K562 (cell line): ENCODE data around the gene HOXA2. TPM values are rescaled to one million over a fixed set of nuclear protein-coding genes. Genes with fewer than 3 reads are reported as not detected.

Source experiments
- ATAC-seq: fragments of 200-7000 bp; cut with Tn5 transposase; 3 replicates; pipeline ENCODE4 v1.9.1; 2020; ENCODE audit warnings: moderate library complexity
- BruUV-seq: library from RNA; stranded (reverse); fragments of 400-500 nt; replicated peaks from 2 replicates; lab custom pipeline; 2021; lab: Mats Ljungman, UMichigan
- CTCF ChIA-PET: fragments of 300-600 bp; formaldehyde crosslinking; extraction: SDS; loops from one replicate; lab custom pipeline; 2021; ENCODE audit warnings: low intra/inter-chr PET ratio; lab: Yijun Ruan, JAX
- POLR2A ChIA-PET: fragments of 300-600, 350-650 bp; sonication (Branson Sonifier 250); formaldehyde crosslinking; extraction: SDS; loops from one replicate; lab custom pipeline; 2021; ENCODE audit warnings: antibody characterized with exemption, inconsistent platforms; lab: Yijun Ruan, JAX
- DNase-seq, 4 experiments: peaks; one replicate each; pipeline versions ENCODE4 v3.0.0 to v3.0.0-alpha.2; 2011 to 2018; ENCODE audit warnings: low spot score in 3 of 4, mixed read lengths in 3 of 4; ENCODE audit errors: extremely low read depth in 1 of 4
- FAIRE-seq: peaks from 2 replicates; lab custom pipeline; 2011; peaks lifted over from hg19 to GRCh38; lab: Jason Lieb, UNC
- H2AFZ ChIP-seq: 2 replicates; pipeline ENCODE4 v1.6.0; 2011; ENCODE audit warnings: low read depth, low read length, control low read depth, inconsistent platforms
- H3K27ac ChIP-seq: fragments of 200-600 bp; 3 replicates; pipeline ENCODE4 v1.8.0; 2011; ENCODE audit warnings: low read depth, mild to moderate bottlenecking, control low read depth, inconsistent platforms, low read length, moderate library complexity, mixed read lengths; ENCODE audit errors: extremely low read depth
- H3K27me3 ChIP-seq, 2 experiments: fragments of 300-600 bp in 1 of 2; 2 replicates in 1 of 2; 3 replicates in 1 of 2; pipeline versions ENCODE4 v1.6.0 to v1.8.0; 2011; ENCODE audit warnings: inconsistent platforms in 2 of 2, low read length in 2 of 2, mild to moderate bottlenecking in 1 of 2, mixed read lengths in 1 of 2, moderate library complexity in 1 of 2; ENCODE audit not compliant: control insufficient read depth in 2 of 2, insufficient read depth in 2 of 2
- H3K36me3 ChIP-seq: fragments of 300-600 bp; 3 replicates; pipeline ENCODE4 v1.8.0; 2011; ENCODE audit warnings: mild to moderate bottlenecking, low read length, inconsistent platforms; ENCODE audit not compliant: control insufficient read depth, insufficient read depth
- H3K4me1 ChIP-seq, 2 experiments: fragments of 200-600 bp in 1 of 2; replicated peaks in 1 of 2; 2 replicates in 1 of 2; 3 replicates in 1 of 2; pipeline versions ENCODE4 v1.5.1 to v1.8.0; 2011; ENCODE audit warnings: inconsistent platforms in 2 of 2, low read length in 2 of 2, mild to moderate bottlenecking in 1 of 2, mixed read lengths in 1 of 2, moderate library complexity in 1 of 2; ENCODE audit not compliant: control insufficient read depth in 2 of 2, insufficient read depth in 2 of 2
- H3K4me2 ChIP-seq: 2 replicates; pipeline ENCODE4 v1.6.1; 2011; ENCODE audit warnings: low read length, control low read depth, inconsistent platforms, mixed read lengths; ENCODE audit not compliant: insufficient read depth
- H3K4me3 ChIP-seq: fragments of 200-600 bp; sonication (generic), shearing (Covaris generic); 2 replicates; pipeline ENCODE4 v1.5.1; 2016; ENCODE audit warnings: control low read depth, inconsistent platforms
- H3K79me2 ChIP-seq: fragments of 200-600 bp; 3 replicates; pipeline ENCODE4 v1.8.0; 2011; ENCODE audit warnings: low read length, inconsistent platforms; ENCODE audit not compliant: control insufficient read depth, insufficient read depth
- H3K9ac ChIP-seq, 2 experiments: 2 replicates each; pipeline versions ENCODE4 v1.6.0 to v1.6.1; 2011; ENCODE audit warnings: low read depth in 2 of 2, low read length in 2 of 2, control low read depth in 1 of 2, inconsistent platforms in 1 of 2, mild to moderate bottlenecking in 1 of 2, mixed read lengths in 1 of 2; ENCODE audit not compliant: insufficient read depth in 1 of 2
- H3K9me1 ChIP-seq: one replicate; pipeline ENCODE4 v1.6.0; 2011; ENCODE audit warnings: inconsistent platforms, mild to moderate bottlenecking, low read length, moderate library complexity; ENCODE audit not compliant: control insufficient read depth, insufficient read depth
- H3K9me3 ChIP-seq: replicated peaks from 2 replicates; pipeline ENCODE4 v1.5.1; 2011; ENCODE audit warnings: low read depth, low read length, inconsistent platforms; ENCODE audit not compliant: control insufficient read depth, insufficient read depth
- H4K20me1 ChIP-seq: replicated peaks from 2 replicates; pipeline ENCODE4 v1.6.1; 2011; ENCODE audit warnings: low read length, inconsistent platforms, mixed read lengths; ENCODE audit not compliant: control insufficient read depth, insufficient read depth
- CBX8 ChIP-seq: fragments of 200-600 bp; sonication (generic); IDR thresholded peaks from 2 replicates; pipeline ENCODE4 v1.6.1; 2012; ENCODE audit warnings: borderline replicate concordance, mixed run types, low read depth, mild to moderate bottlenecking, moderate library complexity, mixed read lengths, low read length, control low read depth, inconsistent platforms; ENCODE audit not compliant: poor library complexity, severe bottlenecking; ENCODE audit errors: extremely low read depth
- WGBS: fragments of 100-300 bp; shearing (Covaris generic); methylation state at CpG from one replicate; pipeline ENCODE4 v1.1.6; 2016; ENCODE audit warnings: low coverage, mixed read lengths; ENCODE audit not compliant: insufficient coverage; ENCODE audit errors: missing lambda C conversion rate; 5-methylcytosine and 5-hydroxymethylcytosine counted together
- in situ Hi-C: fragments of 300-500 bp; cut with MboI; formaldehyde crosslinking; loops from 4 replicates; pipeline ENCODE4 v1.15.0; 2018; ENCODE audit warnings: inconsistent platforms, mixed read lengths
- intact Hi-C: fragments of 100-400 bp; cut with micrococcal nuclease; formaldehyde crosslinking; loops from 2 replicates; pipeline ENCODE4 v1.14.2; 2022
- polyA plus RNA-seq, 8 experiments: library from polyadenylated mRNA; depleted of rRNA in 4 of 8; stranded (reverse) in 5 of 8; unstranded in 3 of 8; fragments of >200 nt; fragmentation: Nextera tagmentation in 2 of 8; fragmentation: Illumina TruSeq in 1 of 8; extraction: Ambion mirVana in 2 of 8; extraction: Trizol in 1 of 8; gene quantifications; 2 replicates each; pipeline versions ENCODE4 v1.2.1 to v1.2.3, GENCODE V29; 2011 to 2014; ENCODE audit warnings: inconsistent platforms in 1 of 8, missing spikeins in 1 of 8
- total RNA-seq, 7 experiments: library from RNA; depleted of rRNA in 6 of 7; stranded (reverse); fragments of >200 nt in 6 of 7; fragmentation: Illumina TruSeq in 2 of 7; extraction: Trizol in 2 of 7; gene quantifications; 2 replicates each; pipeline versions ENCODE4 v1.2.1 to v1.2.3, GENCODE V29; 2011 to 2021; ENCODE audit warnings: low replicate concordance in 1 of 7
- TF ChIP-seq, protein P1 (sequence below), 2 experiments: fragments of 450-650 bp; conservative IDR thresholded peaks; 2 replicates each; pipeline ENCODE4 v1.6.1; 2017; ENCODE audit warnings: mild to moderate bottlenecking in 2 of 2, moderate library complexity in 2 of 2

Gene HOXA2
- total and polyA plus RNA-seq, 9 of the 15 experiments (the other 6 are each of a cell fraction or from before 2014, with no cell fraction given): 0.04 TPM; not detected in 8

DNA sequence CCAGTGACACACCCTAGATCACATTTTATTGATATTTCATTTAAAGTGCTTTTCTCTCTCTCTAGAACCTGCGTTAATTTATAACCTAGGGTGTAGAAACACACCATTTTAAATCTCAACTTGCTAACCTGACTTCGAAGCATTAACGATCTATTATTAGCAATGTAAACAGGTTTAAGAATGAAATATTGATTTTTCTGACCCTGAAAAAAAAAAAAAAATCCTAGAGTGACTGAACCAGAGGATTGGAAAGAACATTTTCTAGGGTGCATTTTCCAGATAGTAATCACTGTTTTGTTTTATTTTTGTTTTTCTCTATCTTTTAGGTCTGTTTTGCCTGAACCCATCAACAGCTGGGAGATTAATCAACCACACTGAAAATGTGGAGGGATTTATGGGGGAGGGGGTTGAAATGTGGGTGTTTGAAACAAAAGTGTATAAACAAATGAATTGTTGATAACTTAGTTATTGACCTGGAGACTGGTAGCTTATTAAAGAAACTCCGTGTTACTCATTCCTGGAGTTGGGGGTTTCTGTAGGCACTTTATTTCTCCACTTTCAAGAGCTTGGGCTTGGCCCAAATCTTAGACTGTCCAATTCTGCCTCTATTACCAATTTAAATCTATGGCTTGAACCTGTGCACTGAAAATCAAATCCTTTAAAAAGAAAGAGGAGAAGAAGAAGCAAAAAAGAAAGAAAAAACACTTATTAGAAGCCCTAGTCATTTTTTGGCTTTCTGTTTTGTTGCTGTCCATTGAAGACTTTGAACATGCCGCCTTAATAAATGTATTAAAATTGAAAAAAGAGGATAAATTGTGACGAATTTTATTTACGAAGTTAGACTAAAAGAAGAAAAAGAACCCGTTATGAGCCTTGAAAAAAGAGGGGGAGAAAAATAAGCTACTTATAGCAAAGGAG, 2.8 kb downstream of the HOXA2 start:
- in situ Hi-C loops: no loop called here
- no peaks in the 10 kb centered on the region for H3K9me1 ChIP-seq
- peaks cover 0 to 17% of the 10 kb centered on the region in 2 experiments; a peak in 2 of 5 replicates for H3K4me1 ChIP-seq
- H2AFZ ChIP-seq: no peak overlapping the region
- intact Hi-C loops: no loop called here
- TF ChIP-seq, protein P1, sequence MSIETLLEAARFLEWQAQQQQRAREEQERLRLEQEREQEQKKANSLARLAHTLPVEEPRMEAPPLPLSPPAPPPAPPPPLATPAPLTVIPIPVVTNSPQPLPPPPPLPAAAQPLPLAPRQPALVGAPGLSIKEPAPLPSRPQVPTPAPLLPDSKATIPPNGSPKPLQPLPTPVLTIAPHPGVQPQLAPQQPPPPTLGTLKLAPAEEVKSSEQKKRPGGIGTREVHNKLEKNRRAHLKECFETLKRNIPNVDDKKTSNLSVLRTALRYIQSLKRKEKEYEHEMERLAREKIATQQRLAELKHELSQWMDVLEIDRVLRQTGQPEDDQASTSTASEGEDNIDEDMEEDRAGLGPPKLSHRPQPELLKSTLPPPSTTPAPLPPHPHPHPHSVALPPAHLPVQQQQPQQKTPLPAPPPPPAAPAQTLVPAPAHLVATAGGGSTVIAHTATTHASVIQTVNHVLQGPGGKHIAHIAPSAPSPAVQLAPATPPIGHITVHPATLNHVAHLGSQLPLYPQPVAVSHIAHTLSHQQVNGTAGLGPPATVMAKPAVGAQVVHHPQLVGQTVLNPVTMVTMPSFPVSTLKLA (conservative IDR thresholded peaks at IDR 0.05): no peak
- TF ChIP-seq CBX8: peak; percentile 33
- no peaks in the 10 kb centered on the region for H3K36me3 ChIP-seq
- WGBS: 2% methylated on average over 8 of the region's 8 CpGs
- H3K9ac ChIP-seq: no peak overlapping the region
- H3K9me3 ChIP-seq: no peaks in the 10 kb centered on the region
- ChIA-PET CTCF (no interaction called here), POLR2A (interaction anchor here (0.6 to 0.8 kb wide), 3 partner anchors 9 to 1177 kb away, joined by 3 read pairs; no protein-coding TSS in a partner anchor)
- BruUV-seq: no TSS peak
- DNase-seq: no peak
- H3K4me2 ChIP-seq: no peak overlapping the region
- no peaks in the 10 kb centered on the region for H4K20me1 ChIP-seq
- H3K4me3 ChIP-seq: no peak overlapping the region
- peaks cover 65 to 82% of the 10 kb centered on the region in 2 experiments for H3K27me3 ChIP-seq
- no peak for ATAC-seq
- no peak overlapping the region for H3K27ac ChIP-seq
- FAIRE-seq: no peak
- no peaks in the 10 kb centered on the region for H3K79me2 ChIP-seq
